Activated CD4-positive, alpha-beta T cell treated with anti-CD3 and anti-CD28 coated beads for 4 hours (primary cell): ENCODE results near the gene MRPS18A.
"Not testable (repeated sequence)": the region's sequence is repeated elsewhere in the genome, so short reads cannot be mapped to it uniquely, and the experiment has no call there.

ENCODE experiments used
- DNase-seq, 2 donors: peaks; one replicate each; pipeline ENCODE4 v3.0.0-alpha.2; 2020

The MRPS18A gene

GRCh38 chr6:43716099-43716498 is 28.5 kb upstream of the MRPS18A start:
- no peak for DNase-seq

GRCh38 chr6:43715056-43715788 is 27.6 kb upstream of the MRPS18A start:
- DNase-seq = no peak

- no peak for DNase-seq
These were observed 26.9 kb upstream of the MRPS18A start for GRCh38 chr6:43714311-43715055.

GRCh38 chr6:43713643-43714310 is 26.2 kb upstream of the MRPS18A start:
- no peak for DNase-seq

GRCh38 chr6:43712579-43712978 is 25.0 kb upstream of the MRPS18A start:
- DNase-seq = no peak

GRCh38 chr6:43710576-43710975 is 23.0 kb upstream of the MRPS18A start:
- no peak for DNase-seq

GRCh38 chr6:43709654-43710303 is 22.2 kb upstream of the MRPS18A start:
- DNase-seq = no peak

GRCh38 chr6:43708860-43709653 is 21.5 kb upstream of the MRPS18A start:
- no peak for DNase-seq

- no peak for DNase-seq
These were observed 20.2 kb upstream of the MRPS18A start for GRCh38 chr6:43707767-43708166.

- DNase-seq = no peak
These were observed 19.7 kb upstream of the MRPS18A start for GRCh38 chr6:43707269-43707668.

- DNase-seq = no peak
These were observed 19.2 kb upstream of the MRPS18A start for GRCh38 chr6:43706788-43707187.

GRCh38 chr6:43705996-43706395 is 18.4 kb upstream of the MRPS18A start:
- no peak for DNase-seq

- no peak for DNase-seq
These were observed 16.2 kb upstream of the MRPS18A start for GRCh38 chr6:43703512-43704429.

GRCh38 chr6:43702534-43703440 is 15.2 kb upstream of the MRPS18A start:
- DNase-seq = peak in 1 of 2 donors; percentile 11

GRCh38 chr6:43702171-43702533 is 14.6 kb upstream of the MRPS18A start:
- no peak for DNase-seq

GRCh38 chr6:43700939-43701560 is 13.5 kb upstream of the MRPS18A start:
- DNase-seq = not testable (repeated sequence)

GRCh38 chr6:43699564-43700186 is 12.1 kb upstream of the MRPS18A start:
- no peak for DNase-seq

- no peak for DNase-seq
These were observed 11.2 kb upstream of the MRPS18A start for GRCh38 chr6:43698584-43699349.

GRCh38 chr6:43697421-43697820 is 9.8 kb upstream of the MRPS18A start:
- DNase-seq = no peak
